K562 (cell line): ENCODE measurements around the gene TCEAL5. TPM values are rescaled to one million over a fixed set of nuclear protein-coding genes. Genes with fewer than 3 reads are reported as not detected.

Experiments used
- ATF1 ChIP-seq, 2 experiments: fragments of 450-650 bp in 1 of 2; IDR thresholded peaks; 2 replicates each; pipeline ENCODE4 v1.6.1; 2016; ENCODE audit warnings: missing compliant biosample characterization in 1 of 2, missing genetic modification characterization in 1 of 2
- ETV6 ChIP-seq, 3 experiments: fragments of 150-350 bp in 1 of 3; sonication (generic) in 1 of 3; formaldehyde crosslinking in 1 of 3; IDR thresholded peaks; 2 replicates each; pipeline versions ENCODE4 v1.6.1 to v1.8.0; 2014 to 2022; ENCODE audit warnings: borderline replicate concordance in 2 of 3, low read depth in 2 of 3, antibody characterized with exemption in 1 of 3, low read length in 1 of 3, mild to moderate bottlenecking in 1 of 3, missing genetic modification reagents in 1 of 3
- GABPB2 ChIP-seq: fragments of 250-450 bp; sonication (Bioruptor Pico); conservative IDR thresholded peaks from 2 replicates; pipeline ENCODE4 v1.5.1; 2021; ENCODE audit warnings: mild to moderate bottlenecking
- KAT2B ChIP-seq: IDR thresholded peaks from one replicate; pipeline ENCODE4 v1.6.1; 2012; ENCODE audit warnings: low read depth, mild to moderate bottlenecking, control low read depth, inconsistent platforms, low read length, moderate library complexity
- SMAD3 ChIP-seq: fragments of 450-650 bp; formaldehyde crosslinking; conservative IDR thresholded peaks from 2 replicates; pipeline ENCODE4 v1.4.0; 2020; ENCODE audit warnings: mild to moderate bottlenecking
- SNIP1 ChIP-seq: fragments of 450-650 bp; IDR thresholded peaks from 2 replicates; pipeline ENCODE4 v1.7.1; 2017; ENCODE audit warnings: low read depth, mild to moderate bottlenecking
- SRSF1 ChIP-seq: fragments of 200-400 bp; formaldehyde crosslinking; IDR thresholded peaks from 2 replicates; pipeline ENCODE4 v1.6.1; 2017; ENCODE audit warnings: mild to moderate bottlenecking, low read depth, low read length, moderate library complexity
- STAT5A ChIP-seq: IDR thresholded peaks from 2 replicates; pipeline ENCODE4 v1.6.1; 2012; ENCODE audit warnings: low read length, inconsistent platforms, borderline replicate concordance
- ZBTB1 ChIP-seq: sonication (generic); formaldehyde crosslinking; IDR thresholded peaks from 2 replicates; pipeline ENCODE4 v1.8.1; 2023; ENCODE audit warnings: missing genetic modification reagents, low read depth, mild to moderate bottlenecking, borderline replicate concordance
- ZBTB7A ChIP-seq: IDR thresholded peaks from 2 replicates; pipeline ENCODE4 v1.6.1; 2011; ENCODE audit warnings: low read depth, mild to moderate bottlenecking, low read length, moderate library complexity, borderline replicate concordance; ENCODE audit not compliant: control insufficient read depth
- ZNF232 ChIP-seq: sonication (generic); formaldehyde crosslinking; IDR thresholded peaks from 2 replicates; pipeline ENCODE4 v1.8.0; 2022; ENCODE audit warnings: mild to moderate bottlenecking, missing genetic modification reagents
- ZNF253 ChIP-seq: fragments of 250-450 bp; sonication (Bioruptor Pico); conservative IDR thresholded peaks from 2 replicates; pipeline ENCODE4 v1.6.1; 2021; ENCODE audit warnings: mild to moderate bottlenecking
- ZNF407 ChIP-seq: fragments of 450-650 bp; IDR thresholded peaks from 2 replicates; pipeline ENCODE4 v1.6.1; 2016; ENCODE audit warnings: low read depth
- ZNF696 ChIP-seq: fragments of 250-450 bp; sonication (Bioruptor Pico); conservative IDR thresholded peaks from 2 replicates; pipeline ENCODE4 v1.4.0; 2020; ENCODE audit warnings: mild to moderate bottlenecking, moderate library complexity
- ZNF766 ChIP-seq: fragments of 200-800 bp; sonication (Bioruptor generic); conservative IDR thresholded peaks from 2 replicates; pipeline ENCODE4 v1.6.1; 2016; ENCODE audit warnings: missing genetic modification characterization, missing compliant biosample characterization
- ZSCAN32 ChIP-seq: fragments of 450-650 bp; formaldehyde crosslinking; IDR thresholded peaks from 2 replicates; pipeline ENCODE4 v1.4.0; 2020; ENCODE audit warnings: mild to moderate bottlenecking, moderate library complexity
- polyA plus RNA-seq, 8 experiments: library from polyadenylated mRNA; depleted of rRNA in 4 of 8; stranded (reverse) in 5 of 8; unstranded in 3 of 8; fragments of >200 nt; fragmentation: Nextera tagmentation in 2 of 8; fragmentation: Illumina TruSeq in 1 of 8; extraction: Ambion mirVana in 2 of 8; extraction: Trizol in 1 of 8; gene quantifications; 2 replicates each; pipeline versions ENCODE4 v1.2.1 to v1.2.3, GENCODE V29; 2011 to 2014; ENCODE audit warnings: inconsistent platforms in 1 of 8, missing spikeins in 1 of 8
- total RNA-seq, 7 experiments: library from RNA; depleted of rRNA in 6 of 7; stranded (reverse); fragments of >200 nt in 6 of 7; fragmentation: Illumina TruSeq in 2 of 7; extraction: Trizol in 2 of 7; gene quantifications; 2 replicates each; pipeline versions ENCODE4 v1.2.1 to v1.2.3, GENCODE V29; 2011 to 2021; ENCODE audit warnings: low replicate concordance in 1 of 7
- TF ChIP-seq, protein P1 (sequence below), 2 experiments: IDR thresholded peaks; 2 replicates each; pipeline ENCODE4 v1.6.1; 2012; ENCODE audit warnings: improper control_type of control experiment in 2 of 2, low read depth in 2 of 2, low read length in 2 of 2, borderline replicate concordance in 1 of 2

Gene TCEAL5
- total and polyA plus RNA-seq, 9 of the 15 experiments (the other 6 are each of a cell fraction or from before 2014, with no cell fraction given), result 0.10 to 0.18 TPM; not detected in 7

- no peak for TF ChIP-seq ZNF696 (CRISPR knock-in tag)
- no peak for TF ChIP-seq ZBTB7A
- TF ChIP-seq ATF1 (CRISPR knock-in tag; IDR thresholded peaks at IDR 0.05), result no peak
- TF ChIP-seq ATF1 (tag; IDR thresholded peaks at IDR 0.05), result peak; percentile 34
- TF ChIP-seq, protein P1, sequence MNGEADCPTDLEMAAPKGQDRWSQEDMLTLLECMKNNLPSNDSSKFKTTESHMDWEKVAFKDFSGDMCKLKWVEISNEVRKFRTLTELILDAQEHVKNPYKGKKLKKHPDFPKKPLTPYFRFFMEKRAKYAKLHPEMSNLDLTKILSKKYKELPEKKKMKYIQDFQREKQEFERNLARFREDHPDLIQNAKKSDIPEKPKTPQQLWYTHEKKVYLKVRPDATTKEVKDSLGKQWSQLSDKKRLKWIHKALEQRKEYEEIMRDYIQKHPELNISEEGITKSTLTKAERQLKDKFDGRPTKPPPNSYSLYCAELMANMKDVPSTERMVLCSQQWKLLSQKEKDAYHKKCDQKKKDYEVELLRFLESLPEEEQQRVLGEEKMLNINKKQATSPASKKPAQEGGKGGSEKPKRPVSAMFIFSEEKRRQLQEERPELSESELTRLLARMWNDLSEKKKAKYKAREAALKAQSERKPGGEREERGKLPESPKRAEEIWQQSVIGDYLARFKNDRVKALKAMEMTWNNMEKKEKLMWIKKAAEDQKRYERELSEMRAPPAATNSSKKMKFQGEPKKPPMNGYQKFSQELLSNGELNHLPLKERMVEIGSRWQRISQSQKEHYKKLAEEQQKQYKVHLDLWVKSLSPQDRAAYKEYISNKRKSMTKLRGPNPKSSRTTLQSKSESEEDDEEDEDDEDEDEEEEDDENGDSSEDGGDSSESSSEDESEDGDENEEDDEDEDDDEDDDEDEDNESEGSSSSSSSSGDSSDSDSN (IDR thresholded peaks at IDR 0.05; ENCODE audit: borderline replicate concordance in 1 of 2, low read depth in 2 of 2, low read length in 2 of 2), result no peak
- TF ChIP-seq ZNF253 (CRISPR knock-in tag), result no peak
- TF ChIP-seq ZSCAN32 (CRISPR knock-in tag), result no peak
- TF ChIP-seq SMAD3 (CRISPR knock-in tag), result no peak
- peak; percentile 79 for TF ChIP-seq STAT5A
- TF ChIP-seq ETV6 (IDR thresholded peaks at IDR 0.05; ENCODE audit: borderline replicate concordance in 1 of 2, low read depth in 2 of 2, low read length in 1 of 2), result no peak
- no peak for TF ChIP-seq ETV6 (CRISPR knock-in tag; IDR thresholded peaks at IDR 0.05; ENCODE audit: borderline replicate concordance)
- no peak for TF ChIP-seq SRSF1
- no peak for TF ChIP-seq KAT2B
- TF ChIP-seq GABPB2 (CRISPR knock-in tag), result no peak
- no peak for TF ChIP-seq SNIP1
- no peak for TF ChIP-seq ZNF407
- no peak for TF ChIP-seq ZBTB1 (CRISPR knock-in tag)
- TF ChIP-seq ZNF766, result peak; percentile 58; the same call in 1 of the 2 replicates
- TF ChIP-seq ZNF232 (CRISPR knock-in tag), result no peak
Observed at GRCh38 chrX:103233263-103233662, 43.3 kb downstream of the TCEAL5 start (continued).
